Measurements from ENCODE around the gene CHIT1.

CHIT1 gene

GRCh38 chr1:203190949-203191348, 38.5 kb downstream of the CHIT1 start:
- Histone ChIP-seq H3K27me3 (ENCODE audit: control insufficient read depth, insufficient read depth, low read length) (no peaks in the 10 kb centered on the region), H3K27ac (ENCODE audit: low read length) (no peak overlapping the region), H3K36me3 (ENCODE audit: control insufficient read depth, insufficient read depth, low read length) (no peaks in the 10 kb centered on the region), H3K4me1 (ENCODE audit: control insufficient read depth, insufficient read depth, low read length) (peaks cover 7% of the 10 kb centered on the region; the same call in 1 of the 2 replicates), H3K9me3 (ENCODE audit: control insufficient read depth, insufficient read depth, low read length) (no peaks in the 10 kb centered on the region), H3K4me3 (ENCODE audit: low read length) (no peak overlapping the region)
- DNase-seq (ENCODE audit: low read depth, low spot score), result no peak
- no CpG with 5 or more reads among the region's 2 CpGs for WGBS (ENCODE audit: insufficient coverage, insufficient read length)

GRCh38 chr1:203189951-203190352, 39.5 kb downstream of the CHIT1 start:
- H3K4me3 ChIP-seq (ENCODE audit: low read length), result no peak overlapping the region
- WGBS (ENCODE audit: insufficient coverage, insufficient read length), result no CpG with 5 or more reads among the region's 7 CpGs

GRCh38 chr1:203188686-203189232, 40.7 kb downstream of the CHIT1 start:
- Histone ChIP-seq H3K36me3 (ENCODE audit: control insufficient read depth, insufficient read depth, low read length) (no peaks in the 10 kb centered on the region), H3K4me3 (ENCODE audit: low read length) (no peak overlapping the region), H3K27me3 (ENCODE audit: control insufficient read depth, insufficient read depth, low read length) (no peaks in the 10 kb centered on the region), H3K27ac (ENCODE audit: low read length) (no peak overlapping the region), H3K9me3 (ENCODE audit: control insufficient read depth, insufficient read depth, low read length) (no peaks in the 10 kb centered on the region), H3K4me1 (ENCODE audit: control insufficient read depth, insufficient read depth, low read length) (peaks cover 11% of the 10 kb centered on the region; the same call in 1 of the 2 replicates)
- no peak for DNase-seq (ENCODE audit: low read depth, low spot score)
- WGBS (ENCODE audit: insufficient coverage, insufficient read length), result no CpG with 5 or more reads among the region's 4 CpGs

More at GRCh38 chr1:203189951-203190352, 39.5 kb downstream of the CHIT1 start:
- no peak for DNase-seq (ENCODE audit: low read depth, low spot score)
- peaks cover 11% of the 10 kb centered on the region; the same call in 1 of the 2 replicates for H3K4me1 ChIP-seq (ENCODE audit: control insufficient read depth, insufficient read depth, low read length)
- H3K27me3 ChIP-seq (ENCODE audit: control insufficient read depth, insufficient read depth, low read length), result no peaks in the 10 kb centered on the region
- H3K9me3 ChIP-seq (ENCODE audit: control insufficient read depth, insufficient read depth, low read length), result no peaks in the 10 kb centered on the region
- no peak overlapping the region for H3K27ac ChIP-seq (ENCODE audit: low read length)
- no peaks in the 10 kb centered on the region for H3K36me3 ChIP-seq (ENCODE audit: control insufficient read depth, insufficient read depth, low read length)

GRCh38 chr1:203187689-203188264, 41.7 kb downstream of the CHIT1 start:
- H3K36me3 ChIP-seq (ENCODE audit: control insufficient read depth, insufficient read depth, low read length), result no peaks in the 10 kb centered on the region
- H3K4me1 ChIP-seq (ENCODE audit: control insufficient read depth, insufficient read depth, low read length), result peaks cover 11% of the 10 kb centered on the region; the same call in 1 of the 2 replicates
- H3K4me3 ChIP-seq (ENCODE audit: low read length), result no peak overlapping the region
- no CpG with 5 or more reads among the region's 3 CpGs for WGBS (ENCODE audit: insufficient coverage, insufficient read length)
- H3K27me3 ChIP-seq (ENCODE audit: control insufficient read depth, insufficient read depth, low read length), result no peaks in the 10 kb centered on the region
- H3K9me3 ChIP-seq (ENCODE audit: control insufficient read depth, insufficient read depth, low read length), result no peaks in the 10 kb centered on the region
- DNase-seq (ENCODE audit: low read depth, low spot score), result no peak
- H3K27ac ChIP-seq (ENCODE audit: low read length), result no peak overlapping the region

- DNase-seq (ENCODE audit: low read depth, low spot score), result no peak
- no peaks in the 10 kb centered on the region for H3K36me3 ChIP-seq (ENCODE audit: control insufficient read depth, insufficient read depth, low read length)
- no peaks in the 10 kb centered on the region for H3K27me3 ChIP-seq (ENCODE audit: control insufficient read depth, insufficient read depth, low read length)
- no peaks in the 10 kb centered on the region for H3K9me3 ChIP-seq (ENCODE audit: control insufficient read depth, insufficient read depth, low read length)
- no peak overlapping the region for H3K27ac ChIP-seq (ENCODE audit: low read length)
- no peak overlapping the region for H3K4me3 ChIP-seq (ENCODE audit: low read length)
- no CpG with 5 or more reads among the region's 7 CpGs for WGBS (ENCODE audit: insufficient coverage, insufficient read length)
- H3K4me1 ChIP-seq (ENCODE audit: control insufficient read depth, insufficient read depth, low read length), result peaks cover 11% of the 10 kb centered on the region; the same call in 1 of the 2 replicates
Observed at GRCh38 chr1:203187304-203187685, 42.2 kb downstream of the CHIT1 start.

GRCh38 chr1:203186446-203187303, 42.8 kb downstream of the CHIT1 start, which contains the start of gene CHI3L1:
TSS of gene CHI3L1 (minus strand) at chr1:203186704. CDS start at chr1:203186623, 81 bp downstream.
- H3K36me3 ChIP-seq (ENCODE audit: control insufficient read depth, insufficient read depth, low read length), result no peaks in the 10 kb centered on the region
- WGBS (ENCODE audit: insufficient coverage, insufficient read length), result no CpG with 5 or more reads among the region's 14 CpGs
- H3K27me3 ChIP-seq (ENCODE audit: control insufficient read depth, insufficient read depth, low read length), result no peaks in the 10 kb centered on the region
- no peaks in the 10 kb centered on the region for H3K9me3 ChIP-seq (ENCODE audit: control insufficient read depth, insufficient read depth, low read length)
- no peak within 1 kb of the TSS for H3K4me3 ChIP-seq (ENCODE audit: low read length)
- no peak for DNase-seq (ENCODE audit: low read depth, low spot score)
- peaks cover 11% of the 10 kb centered on the region; the same call in 1 of the 2 replicates for H3K4me1 ChIP-seq (ENCODE audit: control insufficient read depth, insufficient read depth, low read length)
- H3K27ac ChIP-seq (ENCODE audit: low read length), result no peak within 1 kb of the TSS

- DNase-seq (ENCODE audit: low read depth, low spot score), result no peak
- Histone ChIP-seq H3K9me3 (ENCODE audit: control insufficient read depth, insufficient read depth, low read length) (no peaks in the 10 kb centered on the region), H3K36me3 (ENCODE audit: control insufficient read depth, insufficient read depth, low read length) (no peaks in the 10 kb centered on the region), H3K27ac (ENCODE audit: low read length) (no peak overlapping the region), H3K4me1 (ENCODE audit: control insufficient read depth, insufficient read depth, low read length) (peaks cover 11% of the 10 kb centered on the region; the same call in 1 of the 2 replicates), H3K27me3 (ENCODE audit: control insufficient read depth, insufficient read depth, low read length) (no peaks in the 10 kb centered on the region), H3K4me3 (ENCODE audit: low read length) (no peak overlapping the region)
- WGBS (ENCODE audit: insufficient coverage, insufficient read length), result no CpG with 5 or more reads among the region's 5 CpGs
Observed at GRCh38 chr1:203186091-203186445, 43.4 kb downstream of the CHIT1 start.

GRCh38 chr1:203185585-203185984, 43.9 kb downstream of the CHIT1 start:
- WGBS (ENCODE audit: insufficient coverage, insufficient read length), result no CpG with 5 or more reads among the region's 4 CpGs
- no peaks in the 10 kb centered on the region for H3K27me3 ChIP-seq (ENCODE audit: control insufficient read depth, insufficient read depth, low read length)
- no peaks in the 10 kb centered on the region for H3K36me3 ChIP-seq (ENCODE audit: control insufficient read depth, insufficient read depth, low read length)
- peaks cover 11% of the 10 kb centered on the region; the same call in 1 of the 2 replicates for H3K4me1 ChIP-seq (ENCODE audit: control insufficient read depth, insufficient read depth, low read length)
- no peaks in the 10 kb centered on the region for H3K9me3 ChIP-seq (ENCODE audit: control insufficient read depth, insufficient read depth, low read length)
- no peak overlapping the region for H3K4me3 ChIP-seq (ENCODE audit: low read length)
- H3K27ac ChIP-seq (ENCODE audit: low read length), result no peak overlapping the region
- no peak for DNase-seq (ENCODE audit: low read depth, low spot score)

GRCh38 chr1:203185061-203185461, 44.4 kb downstream of the CHIT1 start:
- Histone ChIP-seq H3K27me3 (ENCODE audit: control insufficient read depth, insufficient read depth, low read length) (no peaks in the 10 kb centered on the region), H3K4me1 (ENCODE audit: control insufficient read depth, insufficient read depth, low read length) (peaks cover 11% of the 10 kb centered on the region; the same call in 1 of the 2 replicates), H3K36me3 (ENCODE audit: control insufficient read depth, insufficient read depth, low read length) (no peaks in the 10 kb centered on the region), H3K4me3 (ENCODE audit: low read length) (no peak overlapping the region), H3K27ac (ENCODE audit: low read length) (no peak overlapping the region), H3K9me3 (ENCODE audit: control insufficient read depth, insufficient read depth, low read length) (no peaks in the 10 kb centered on the region)
- no CpG with 5 or more reads among the region's 10 CpGs for WGBS (ENCODE audit: insufficient coverage, insufficient read length)
- DNase-seq (ENCODE audit: low read depth, low spot score), result no peak

- Histone ChIP-seq H3K4me1 (ENCODE audit: control insufficient read depth, insufficient read depth, low read length) (peaks cover 11% of the 10 kb centered on the region; the same call in 1 of the 2 replicates), H3K27me3 (ENCODE audit: control insufficient read depth, insufficient read depth, low read length) (no peaks in the 10 kb centered on the region), H3K9me3 (ENCODE audit: control insufficient read depth, insufficient read depth, low read length) (no peaks in the 10 kb centered on the region), H3K36me3 (ENCODE audit: control insufficient read depth, insufficient read depth, low read length) (no peaks in the 10 kb centered on the region), H3K27ac (ENCODE audit: low read length) (no peak overlapping the region), H3K4me3 (ENCODE audit: low read length) (no peak overlapping the region)
- no CpG with 5 or more reads among the region's 4 CpGs for WGBS (ENCODE audit: insufficient coverage, insufficient read length)
- no peak for DNase-seq (ENCODE audit: low read depth, low spot score)
Observed at GRCh38 chr1:203184467-203184866, 45.0 kb downstream of the CHIT1 start.
